ENCODE results near the gene MED28. TPM values are rescaled to one million over a fixed set of nuclear protein-coding genes. Genes with fewer than 3 reads are reported as not detected.
"Not testable (repeated sequence)": the region's sequence is repeated elsewhere in the genome, so short reads cannot be mapped to it uniquely, and the experiment has no call there.

Gene MED28
- total and polyA plus RNA-seq, 11 donors: 4.4 to 22.1 (median 15.0) TPM

DNA sequence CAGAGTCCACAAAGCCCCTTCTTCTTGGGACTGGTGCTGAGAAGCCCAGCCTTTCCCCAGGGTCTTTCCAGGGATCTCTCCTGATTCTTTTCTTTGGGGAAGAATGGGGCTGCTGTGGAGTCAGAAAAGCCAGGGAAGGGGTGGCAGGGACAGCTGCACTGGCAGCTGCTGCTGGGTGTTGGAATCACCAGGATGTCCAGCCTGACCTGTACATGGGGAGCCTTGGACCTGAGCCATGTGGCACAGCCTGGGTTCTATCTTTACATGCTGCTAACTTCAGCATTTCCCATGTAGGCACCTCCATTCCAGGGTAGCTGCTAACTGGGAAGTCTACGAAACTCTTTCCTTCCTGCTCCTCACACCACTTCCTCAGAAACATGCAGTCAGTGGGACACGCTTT lies 36.0 kb downstream of the MED28 start:
- intact Hi-C loops (cut with DNase I): no loop called here
- no peak for TF ChIP-seq POLR2A (IDR thresholded peaks at IDR 0.05)
- TF ChIP-seq, protein P1, sequence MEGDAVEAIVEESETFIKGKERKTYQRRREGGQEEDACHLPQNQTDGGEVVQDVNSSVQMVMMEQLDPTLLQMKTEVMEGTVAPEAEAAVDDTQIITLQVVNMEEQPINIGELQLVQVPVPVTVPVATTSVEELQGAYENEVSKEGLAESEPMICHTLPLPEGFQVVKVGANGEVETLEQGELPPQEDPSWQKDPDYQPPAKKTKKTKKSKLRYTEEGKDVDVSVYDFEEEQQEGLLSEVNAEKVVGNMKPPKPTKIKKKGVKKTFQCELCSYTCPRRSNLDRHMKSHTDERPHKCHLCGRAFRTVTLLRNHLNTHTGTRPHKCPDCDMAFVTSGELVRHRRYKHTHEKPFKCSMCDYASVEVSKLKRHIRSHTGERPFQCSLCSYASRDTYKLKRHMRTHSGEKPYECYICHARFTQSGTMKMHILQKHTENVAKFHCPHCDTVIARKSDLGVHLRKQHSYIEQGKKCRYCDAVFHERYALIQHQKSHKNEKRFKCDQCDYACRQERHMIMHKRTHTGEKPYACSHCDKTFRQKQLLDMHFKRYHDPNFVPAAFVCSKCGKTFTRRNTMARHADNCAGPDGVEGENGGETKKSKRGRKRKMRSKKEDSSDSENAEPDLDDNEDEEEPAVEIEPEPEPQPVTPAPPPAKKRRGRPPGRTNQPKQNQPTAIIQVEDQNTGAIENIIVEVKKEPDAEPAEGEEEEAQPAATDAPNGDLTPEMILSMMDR (IDR thresholded peaks at IDR 0.05): no peak
- WGBS, 4 donors: 76 to 87% (median 83%) methylated on average over 2 of the region's 2 CpGs
- no peaks in the 10 kb centered on the region for H3K9me3 ChIP-seq
- no peaks in the 10 kb centered on the region for H3K36me3 ChIP-seq
- H3K27me3 ChIP-seq: no peaks in the 10 kb centered on the region
- H3K27ac ChIP-seq: no peak overlapping the region
- no peak for ATAC-seq
- no peak for DNase-seq
- no peaks in the 10 kb centered on the region for H3K4me1 ChIP-seq
- no peak overlapping the region for H3K4me3 ChIP-seq

DNA sequence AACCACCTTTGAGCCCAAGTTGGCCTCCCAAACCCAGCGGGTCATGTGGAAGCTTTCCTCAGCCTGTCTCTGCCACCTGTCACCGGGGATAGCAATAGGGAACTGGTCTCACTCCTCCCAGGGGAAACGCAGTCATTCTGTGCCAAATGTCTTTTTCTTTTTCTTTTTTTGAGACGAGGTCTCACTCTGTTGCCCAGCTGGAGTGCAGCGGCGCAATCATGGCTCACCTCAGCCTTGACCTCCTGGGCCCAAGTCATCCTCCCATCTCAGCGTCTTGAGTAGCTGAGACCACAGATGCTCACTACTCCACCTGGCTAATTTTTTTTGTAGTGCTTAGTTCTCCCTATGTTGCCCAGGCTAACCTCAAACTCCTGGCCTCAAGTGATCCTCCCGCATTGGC lies 40.3 kb downstream of the MED28 start:
- WGBS, 4 donors: 73 to 80% (median 77%) methylated on average over 8 of the region's 8 CpGs
- H3K4me1 ChIP-seq: no peaks in the 10 kb centered on the region
- TF ChIP-seq, protein P1 (IDR thresholded peaks at IDR 0.05): no peak
- TF ChIP-seq POLR2A (IDR thresholded peaks at IDR 0.05): no peak
- H3K9me3 ChIP-seq: no peaks in the 10 kb centered on the region
- H3K27me3 ChIP-seq: peaks cover 0 to 5% (median 0%) of the 10 kb centered on the region in 9 donors
- DNase-seq: no peak
- H3K36me3 ChIP-seq: no peaks in the 10 kb centered on the region
- intact Hi-C loops (cut with DNase I): no loop called here
- no peak for ATAC-seq
- H3K4me3 ChIP-seq: no peak overlapping the region
- H3K27ac ChIP-seq: no peak overlapping the region

DNA sequence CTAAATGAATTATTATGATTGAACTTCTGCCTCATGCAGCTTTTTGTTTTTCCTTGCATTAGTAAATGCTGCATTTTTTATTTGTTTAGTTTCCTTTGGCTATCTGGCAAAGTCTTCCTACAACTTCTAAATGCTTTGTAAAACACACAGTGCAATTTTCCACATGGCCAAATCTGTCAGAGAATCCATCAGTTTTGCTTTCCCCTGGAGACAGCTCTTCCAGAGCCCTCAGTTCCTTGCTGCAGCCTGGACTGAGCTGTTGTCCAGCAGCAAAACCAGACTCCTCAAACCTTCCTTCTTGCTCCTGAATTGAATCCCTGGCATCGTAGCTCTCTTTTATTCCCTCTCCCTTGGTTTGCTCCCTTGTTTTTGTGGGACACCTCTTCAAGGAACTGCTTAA lies 42.6 kb downstream of the MED28 start:
- no peak overlapping the region for H3K27ac ChIP-seq
- TF ChIP-seq, protein P1 (IDR thresholded peaks at IDR 0.05): no peak
- no peak for TF ChIP-seq POLR2A (IDR thresholded peaks at IDR 0.05)
- intact Hi-C loops (cut with DNase I): no loop called here
- WGBS, 4 donors: 77 to 94% (median 87%) methylated on average over 1 of the region's 1 CpG
- no peaks in the 10 kb centered on the region for H3K4me1 ChIP-seq
- no peaks in the 10 kb centered on the region for H3K9me3 ChIP-seq
- no peaks in the 10 kb centered on the region for H3K36me3 ChIP-seq
- DNase-seq (no peak), ATAC-seq (no peak)
- H3K27me3 ChIP-seq: peaks cover 0 to 5% (median 0%) of the 10 kb centered on the region in 9 donors
- H3K4me3 ChIP-seq: no peak overlapping the region

DNA sequence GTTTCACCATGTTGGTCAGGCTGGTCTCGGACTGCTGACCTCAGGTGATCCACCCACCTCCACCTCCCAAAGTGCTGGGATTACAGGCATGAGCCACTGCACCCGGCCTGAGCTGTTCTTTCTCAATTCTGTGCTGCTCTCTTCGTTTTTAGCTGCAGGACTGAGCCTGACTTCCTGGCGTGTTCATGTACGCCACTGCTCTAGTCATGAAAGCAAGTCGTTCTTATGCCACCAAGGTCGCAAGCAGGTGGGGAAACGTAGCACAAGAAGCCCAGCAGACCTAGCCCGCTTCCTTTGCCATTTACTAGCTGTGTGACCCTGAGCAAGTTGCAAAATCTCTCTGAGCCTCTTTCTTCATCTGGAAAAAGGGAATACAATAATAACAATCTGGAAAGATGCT lies 43.4 kb downstream of the MED28 start:
- no peak for DNase-seq
- intact Hi-C loops (cut with DNase I): no loop called here
- Histone ChIP-seq H3K4me3 (no peak overlapping the region), H3K9me3 (no peaks in the 10 kb centered on the region), H3K36me3 (no peaks in the 10 kb centered on the region), H3K27me3 (peaks cover 0 to 5% (median 0%) of the 10 kb centered on the region in 9 donors), H3K4me1 (no peaks in the 10 kb centered on the region), H3K27ac (no peak overlapping the region)
- ATAC-seq: no peak
- no peak for TF ChIP-seq POLR2A (IDR thresholded peaks at IDR 0.05)
- TF ChIP-seq, protein P1 (IDR thresholded peaks at IDR 0.05): no peak
- 78 to 87% (median 80%) methylated on average over 9 of the region's 9 CpGs for whole genome bisulfite sequencing, 4 donors

DNA sequence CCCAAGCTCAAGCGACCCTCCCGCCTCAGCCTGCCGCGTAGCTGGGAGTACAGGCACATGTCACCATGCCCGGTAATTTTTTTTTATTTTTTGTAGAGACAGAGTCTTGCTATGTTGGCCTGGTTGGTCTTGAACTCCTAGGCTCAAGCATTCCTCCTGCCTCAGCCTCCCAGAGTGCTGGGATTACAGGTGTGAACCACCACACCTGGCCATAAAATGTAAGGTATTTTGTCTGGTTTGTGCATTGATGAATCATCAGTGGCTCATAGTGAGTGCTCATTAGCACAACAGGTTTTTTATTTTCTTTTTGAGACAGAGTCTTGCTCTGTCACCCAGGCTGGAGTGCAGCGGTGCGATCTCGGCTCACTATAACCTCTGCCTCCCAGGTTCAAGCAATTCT lies 44.8 kb downstream of the MED28 start:
- WGBS, 4 donors: 94 to 97% (median 96%) methylated on average over 8 of the region's 8 CpGs
- intact Hi-C loops (cut with DNase I); ATAC-seq: not testable (repeated sequence)

More for the DNA sequence above, 44.8 kb downstream of the MED28 start:
- H3K4me1 ChIP-seq, H3K36me3 ChIP-seq, DNase-seq, H3K9me3 ChIP-seq, H3K27ac ChIP-seq, H3K4me3 ChIP-seq, H3K27me3 ChIP-seq: not testable (repeated sequence)
